Measurements from ENCODE around the gene NCAPG2.

DNA sequence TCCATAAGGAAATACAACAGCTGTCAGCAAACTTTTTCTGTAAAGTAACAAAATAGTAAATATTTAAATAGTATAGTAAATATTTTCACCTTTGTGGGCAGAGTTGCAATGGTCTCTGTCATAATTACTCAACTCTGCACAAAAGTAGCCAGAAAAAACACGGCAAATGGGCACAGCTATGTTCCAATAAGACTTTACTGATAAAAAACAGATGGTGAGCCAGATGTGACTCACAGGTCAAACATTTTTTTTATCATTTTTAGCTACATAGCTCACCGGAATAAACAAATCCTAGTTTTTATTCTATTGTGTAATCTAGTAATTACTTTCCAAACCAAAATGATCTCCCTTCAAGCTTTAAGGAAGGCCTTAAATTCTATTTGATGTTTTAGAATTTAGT lies 55.3 kb downstream of the NCAPG2 start:
- TF ChIP-seq, protein P1, sequence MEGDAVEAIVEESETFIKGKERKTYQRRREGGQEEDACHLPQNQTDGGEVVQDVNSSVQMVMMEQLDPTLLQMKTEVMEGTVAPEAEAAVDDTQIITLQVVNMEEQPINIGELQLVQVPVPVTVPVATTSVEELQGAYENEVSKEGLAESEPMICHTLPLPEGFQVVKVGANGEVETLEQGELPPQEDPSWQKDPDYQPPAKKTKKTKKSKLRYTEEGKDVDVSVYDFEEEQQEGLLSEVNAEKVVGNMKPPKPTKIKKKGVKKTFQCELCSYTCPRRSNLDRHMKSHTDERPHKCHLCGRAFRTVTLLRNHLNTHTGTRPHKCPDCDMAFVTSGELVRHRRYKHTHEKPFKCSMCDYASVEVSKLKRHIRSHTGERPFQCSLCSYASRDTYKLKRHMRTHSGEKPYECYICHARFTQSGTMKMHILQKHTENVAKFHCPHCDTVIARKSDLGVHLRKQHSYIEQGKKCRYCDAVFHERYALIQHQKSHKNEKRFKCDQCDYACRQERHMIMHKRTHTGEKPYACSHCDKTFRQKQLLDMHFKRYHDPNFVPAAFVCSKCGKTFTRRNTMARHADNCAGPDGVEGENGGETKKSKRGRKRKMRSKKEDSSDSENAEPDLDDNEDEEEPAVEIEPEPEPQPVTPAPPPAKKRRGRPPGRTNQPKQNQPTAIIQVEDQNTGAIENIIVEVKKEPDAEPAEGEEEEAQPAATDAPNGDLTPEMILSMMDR (IDR thresholded peaks at IDR 0.05): no peak
- TF ChIP-seq EHF (CRISPR knock-in tag; IDR thresholded peaks at IDR 0.05) (no peak), BHLHE40 (IDR thresholded peaks at IDR 0.05; ENCODE audit: low read depth, low read length) (no peak), BCL3 (IDR thresholded peaks at IDR 0.05) (peak; percentile 26; the same call in 1 of the 3 replicates), PBX3 (IDR thresholded peaks at IDR 0.05) (no peak), KDM1A (IDR thresholded peaks at IDR 0.05; ENCODE audit: low read depth) (no peak), EP300 (IDR thresholded peaks at IDR 0.05) (no peak; a peak in 1 of 5 replicates)
